Body of pancreas (tissue), 4 donors: ENCODE data around the gene ZBTB24. TPM values are rescaled to one million over a fixed set of nuclear protein-coding genes. Genes with fewer than 3 reads are reported as not detected.
A peak's percentile ranks its signal among the peaks of the same experiment; 100 is the strongest.

Experiments used
- ATAC-seq: fragments of 150-250 bp; one replicate; pipeline ENCODE4 v1.9.1; 2016
- DNase-seq, 4 donors: peaks; one replicate each; pipeline ENCODE4 v3.0.0-alpha.2; 2019
- H3K27ac ChIP-seq, 4 donors: fragments of 200-600 bp; sonication (generic); 1 replicate in 3 of 4; 2 replicates in 1 of 4; pipeline versions ENCODE4 v1.5.1 to v1.6.1; 2016 to 2019; ENCODE audit warnings: mild to moderate bottlenecking in 1 of 4, mixed read lengths in 1 of 4, moderate library complexity in 1 of 4
- H3K27me3 ChIP-seq, 2 donors: fragments of 200-600 bp; sonication (generic); one replicate each; pipeline ENCODE4 v1.6.0; 2016; ENCODE audit warnings: mild to moderate bottlenecking in 1 of 2
- H3K36me3 ChIP-seq, 2 donors: fragments of 200-600 bp; sonication (generic); replicated peaks in 1 of 2; 2 replicates each; pipeline ENCODE4 v1.5.1; 2016; ENCODE audit warnings: low read depth in 2 of 2; ENCODE audit not compliant: insufficient read depth in 1 of 2
- H3K4me1 ChIP-seq: fragments of 200-600 bp; sonication (generic); one replicate; pipeline ENCODE4 v1.6.0; 2016
- H3K4me3 ChIP-seq, 2 donors: fragments of 200-600 bp; sonication (generic); 1 replicate in 1 of 2; 2 replicates in 1 of 2; pipeline ENCODE4 v1.5.1; 2016 to 2019
- H3K9me3 ChIP-seq, 3 donors: fragments of 200-600 bp; sonication (generic); 1 replicate in 2 of 3; 2 replicates in 1 of 3; pipeline ENCODE4 v1.5.1; 2016
- CTCF ChIP-seq, 7 experiments: fragments of 450-650 bp in 4 of 7; fragments of 200-600 bp in 3 of 7; sonication (generic) in 3 of 7; IDR thresholded peaks; one replicate each; pipeline ENCODE4 v1.5.1; 2016 to 2019; ENCODE audit warnings: antibody characterized with exemption in 7 of 7
- POLR2A ChIP-seq, 3 donors: fragments of 450-650 bp; IDR thresholded peaks; one replicate each; pipeline ENCODE4 v1.6.1; 2016; ENCODE audit warnings: antibody characterized with exemption in 3 of 3, mild to moderate bottlenecking in 2 of 3
- WGBS, 2 donors: methylation state at CpG; one replicate each; pipeline ENCODE4 v1.1.5; 2017; 5-methylcytosine and 5-hydroxymethylcytosine counted together
- intact Hi-C: fragments of 100-400 bp; cut with DNase I; formaldehyde crosslinking; loops from one replicate; pipeline ENCODE4 v1.15.1; 2023
- total RNA-seq, 2 donors: library from RNA; depleted of rRNA; stranded (reverse); fragments of >200 nt; gene quantifications; one replicate each; pipeline ENCODE4 v1.1.0, GENCODE V29; 2016

Gene ZBTB24
- total RNA-seq, 2 donors from 2014 or later, result 3.3 to 4.4 TPM

GRCh38 chr6:109475625-109476024 lies 7.4 kb downstream of the ZBTB24 start:
- Histone ChIP-seq H3K27ac (no peak overlapping the region), H3K4me1 (peaks cover 48% of the 10 kb centered on the region), H3K9me3 (no peaks in the 10 kb centered on the region), H3K27me3 (no peaks in the 10 kb centered on the region), H3K4me3 (no peak overlapping the region), H3K36me3 (peaks cover 0 to 6% of the 10 kb centered on the region in 2 donors)
- intact Hi-C loops, result no loop called here
- TF ChIP-seq POLR2A (IDR thresholded peaks at IDR 0.05) (no peak), CTCF (IDR thresholded peaks at IDR 0.05) (no peak)
- ATAC-seq (peak; percentile 53), DNase-seq (peak in 2 of 4 donors; percentile 31 to 34)
- WGBS, 2 donors, result 58 to 60% methylated on average over 2 of the region's 2 CpGs

- Histone ChIP-seq H3K4me3 (no peak overlapping the region), H3K27me3 (no peaks in the 10 kb centered on the region), H3K9me3 (no peaks in the 10 kb centered on the region), H3K36me3 (peaks cover 0 to 6% of the 10 kb centered on the region in 2 donors), H3K27ac (no peak overlapping the region), H3K4me1 (peaks cover 42% of the 10 kb centered on the region)
- TF ChIP-seq CTCF (IDR thresholded peaks at IDR 0.05), result no peak
- no peak for TF ChIP-seq POLR2A (IDR thresholded peaks at IDR 0.05)
- DNase-seq (no peak), ATAC-seq (no peak)
- intact Hi-C loops, result no loop called here
- 67 to 81% methylated on average over 4 of the region's 4 CpGs for WGBS, 2 donors
Observed at GRCh38 chr6:109474995-109475394, 8.0 kb downstream of the ZBTB24 start.

- no peaks in the 10 kb centered on the region for H3K9me3 ChIP-seq
- ATAC-seq (no peak), DNase-seq (no peak)
- no peaks in the 10 kb centered on the region for H3K27me3 ChIP-seq
- no peak overlapping the region for H3K4me3 ChIP-seq
- H3K27ac ChIP-seq, result no peak overlapping the region
- no peak for TF ChIP-seq CTCF (IDR thresholded peaks at IDR 0.05)
- no peak for TF ChIP-seq POLR2A (IDR thresholded peaks at IDR 0.05)
- WGBS, 2 donors, result 91 to 93% methylated on average over 3 of the region's 3 CpGs
- peaks cover 24% of the 10 kb centered on the region for H3K4me1 ChIP-seq
- intact Hi-C loops, result no loop called here
- H3K36me3 ChIP-seq, result peaks cover 0 to 6% of the 10 kb centered on the region in 2 donors
Observed at GRCh38 chr6:109473120-109473519, 9.9 kb downstream of the ZBTB24 start.

- intact Hi-C loops, result no loop called here
- Histone ChIP-seq H3K9me3 (no peaks in the 10 kb centered on the region), H3K27ac (no peak overlapping the region), H3K4me3 (no peak overlapping the region), H3K4me1 (peaks cover 16% of the 10 kb centered on the region), H3K36me3 (peaks cover 0 to 6% of the 10 kb centered on the region in 2 donors), H3K27me3 (no peaks in the 10 kb centered on the region)
- ATAC-seq, result no peak
- 92 to 94% methylated on average over 8 to 9 of the region's 9 CpGs for WGBS, 2 donors
- no peak for DNase-seq
- TF ChIP-seq POLR2A (IDR thresholded peaks at IDR 0.05), result no peak
- TF ChIP-seq CTCF (IDR thresholded peaks at IDR 0.05), result no peak
Observed at GRCh38 chr6:109472132-109472995, 10.7 kb downstream of the ZBTB24 start.
